Kidney tubule cell (primary cell): Measurements from ENCODE around the gene KREMEN2.
A peak's percentile ranks its signal among the peaks of the same experiment; 100 is the strongest.
"Not testable (repeated sequence)": the region's sequence is repeated elsewhere in the genome, so short reads cannot be mapped to it uniquely, and the experiment has no call there.

Experiments
- DNase-seq: peaks from one replicate; pipeline ENCODE4 v3.0.0-alpha.2; 2018; ENCODE audit warnings: low spot score

The KREMEN2 gene

DNA sequence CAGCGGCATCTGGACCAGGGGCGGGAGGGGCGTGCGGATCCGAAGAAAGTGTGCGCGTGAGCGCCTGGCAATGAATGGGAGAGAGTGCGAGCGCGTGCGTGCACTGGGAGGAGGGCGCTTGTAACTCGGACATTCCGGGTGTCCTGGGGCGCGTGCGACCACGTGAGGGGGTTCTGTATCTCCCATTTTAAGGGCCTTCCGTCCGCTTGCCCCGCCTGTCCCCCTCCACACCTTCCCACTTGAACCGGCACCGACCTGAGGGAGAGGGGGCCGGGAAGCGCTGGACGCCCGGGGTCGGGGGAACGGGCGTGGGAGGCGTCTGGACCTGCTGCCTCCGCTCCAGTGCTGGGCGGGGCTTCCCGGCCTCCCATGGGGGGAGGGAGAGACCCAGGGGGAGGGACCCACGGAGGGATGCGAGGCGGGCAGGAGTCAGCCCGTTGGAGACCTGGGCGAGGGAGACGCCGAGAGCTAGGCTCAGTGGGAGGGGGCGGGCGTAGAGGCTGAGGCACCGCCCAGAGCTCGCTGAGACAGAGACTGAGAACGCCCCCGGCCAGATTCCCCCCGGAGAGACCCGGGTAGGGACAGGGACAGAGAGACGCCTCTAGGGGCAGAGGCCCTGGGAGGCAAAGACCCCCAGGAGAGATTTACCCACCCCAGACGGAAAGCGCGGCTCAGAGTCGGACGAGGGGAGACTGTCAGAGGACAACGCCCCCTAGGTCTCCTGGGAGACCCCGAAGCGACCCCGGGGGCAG lies at the start of gene KREMEN2:
Gene KREMEN2 (plus strand): TSS at position 553 of the 752 bp plus-strand sequence. CDS start 246 bp downstream, outside the sequence.
- DNase-seq, result peak; percentile 50

GRCh38 chr16:2915196-2915929 lies 48.7 kb upstream of the KREMEN2 start:
- no peak for DNase-seq

- DNase-seq, result peak; percentile 64
Measured at GRCh38 chr16:2919511-2920255, 44.4 kb upstream of the KREMEN2 start.

- no peak for DNase-seq
Measured at GRCh38 chr16:2923481-2923880, 40.6 kb upstream of the KREMEN2 start.

DNA sequence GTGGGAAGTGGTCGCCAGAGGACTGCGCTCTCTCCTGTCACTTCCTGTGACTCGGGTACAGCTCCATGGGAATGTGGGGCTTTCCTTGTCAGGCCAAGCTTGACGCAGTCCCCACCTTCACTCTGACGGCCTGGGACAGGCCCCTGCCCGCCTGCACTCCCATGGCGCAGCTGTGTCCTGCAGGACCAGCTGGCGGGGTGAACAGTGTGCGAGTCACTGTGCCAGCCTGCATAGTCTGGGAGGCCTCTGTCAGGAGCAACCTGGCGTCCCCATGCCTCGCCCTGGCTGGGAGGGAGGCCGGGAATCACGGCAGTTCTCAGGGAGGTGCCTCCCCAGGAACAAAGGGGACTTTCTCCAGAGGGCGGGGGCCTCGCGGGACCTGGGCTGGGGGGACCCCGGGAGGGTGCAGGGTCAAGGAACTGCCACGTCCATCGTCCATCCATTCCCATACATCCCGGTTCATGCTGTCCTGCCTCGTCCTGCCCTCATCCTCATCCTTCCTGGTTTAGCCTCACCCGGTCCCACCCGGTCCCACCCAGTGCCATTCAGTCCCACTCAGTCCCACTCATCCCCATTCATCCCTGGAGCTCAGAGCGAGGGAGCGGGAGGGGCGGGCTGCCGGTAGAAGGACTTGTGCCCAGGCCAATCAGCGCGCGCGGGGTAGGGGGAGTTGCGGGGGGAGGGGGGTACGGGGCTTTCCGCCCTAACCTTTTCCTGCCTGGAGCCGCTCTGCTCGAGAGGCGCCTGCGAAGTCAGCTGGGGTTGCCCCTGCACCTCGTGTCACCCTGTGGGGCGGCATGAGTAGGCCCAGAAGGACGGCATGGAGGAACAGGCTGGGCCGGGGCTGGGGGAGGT lies 38.9 kb upstream of the KREMEN2 start:
- DNase-seq, result no peak

DNA sequence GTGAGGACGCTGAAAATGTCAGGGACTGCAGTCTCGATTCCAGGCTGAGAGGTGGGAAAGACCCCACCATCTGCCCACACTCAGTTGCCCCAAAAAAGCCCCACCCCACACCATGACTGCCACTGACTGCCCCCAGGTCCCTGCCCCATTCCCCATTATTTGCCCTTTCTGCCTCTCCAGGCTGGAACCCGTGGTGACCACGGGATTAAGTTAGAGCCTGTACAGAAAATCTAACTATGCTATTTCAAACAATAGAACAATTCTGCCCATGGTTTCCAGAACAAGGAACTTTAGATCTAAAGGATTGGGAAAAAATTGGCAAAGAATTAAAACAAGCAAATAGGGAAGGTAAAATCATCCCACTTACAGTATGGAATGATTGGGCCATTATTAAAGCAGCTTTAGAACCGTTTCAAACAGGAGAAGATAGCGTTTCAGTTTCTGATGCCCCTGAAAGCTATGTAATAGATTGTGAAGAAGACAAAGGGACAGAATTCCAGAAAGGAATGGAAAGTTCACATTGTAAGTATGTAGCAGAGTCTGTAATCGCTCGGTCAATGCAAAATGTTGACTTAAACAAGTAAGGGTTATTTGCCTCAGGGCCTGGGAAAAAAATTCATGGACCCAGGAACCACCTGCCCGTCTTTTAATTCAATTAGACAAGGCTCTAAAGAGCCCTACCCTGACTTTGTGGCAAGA lies 38.0 kb upstream of the KREMEN2 start:
- DNase-seq, result no peak

GRCh38 chr16:2926650-2926999 lies 37.5 kb upstream of the KREMEN2 start:
- DNase-seq, result no peak

DNA sequence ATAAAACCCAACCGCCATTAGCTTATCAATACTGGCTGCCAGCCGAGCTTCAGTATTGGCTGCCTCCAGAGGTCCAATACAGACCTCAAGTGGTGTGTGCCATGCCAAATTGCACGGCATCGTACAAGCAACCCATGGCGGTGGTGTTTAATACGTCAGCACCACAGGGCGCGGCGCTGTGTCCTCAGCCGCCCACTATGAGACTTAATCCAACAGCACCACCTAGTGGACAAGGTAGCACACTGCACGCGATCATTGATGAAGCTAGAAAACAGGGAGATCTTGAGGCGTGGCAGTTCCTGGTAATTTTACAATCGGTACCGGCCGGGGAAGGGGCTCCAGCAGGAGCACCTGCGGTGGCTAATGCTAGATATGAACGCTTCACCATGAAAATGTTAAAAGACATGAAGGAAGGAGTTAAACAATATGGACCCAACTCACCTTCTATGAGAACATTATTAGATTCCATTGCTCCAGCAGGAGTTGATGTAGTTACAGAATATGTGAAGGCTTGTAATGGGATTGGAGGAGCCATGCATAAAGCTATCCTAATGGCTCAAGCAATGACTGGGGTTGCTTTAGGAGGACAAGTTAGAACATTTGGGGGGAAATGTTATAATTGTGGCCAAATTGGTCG lies 36.9 kb upstream of the KREMEN2 start:
- DNase-seq, result peak; percentile 84

DNA sequence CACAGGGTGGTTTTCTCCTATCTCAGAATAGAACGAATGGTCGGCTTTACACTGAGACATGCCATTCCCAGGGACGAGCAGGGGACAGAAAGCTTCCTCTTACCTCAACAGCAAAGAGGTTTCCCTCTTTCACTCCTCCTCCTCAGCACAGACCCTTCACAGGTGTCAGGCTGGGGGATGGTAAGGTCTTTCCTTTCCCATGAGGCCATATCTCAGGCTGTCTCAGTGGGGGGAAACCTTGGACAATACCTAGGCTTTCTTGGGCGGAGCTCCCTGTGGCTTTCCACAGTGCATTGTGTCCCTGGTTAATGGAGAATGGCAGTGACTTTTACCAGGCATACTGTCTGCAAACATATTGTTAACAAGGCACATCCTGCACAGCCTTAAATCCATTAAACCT lies 35.9 kb upstream of the KREMEN2 start:
- not testable (repeated sequence) for DNase-seq

DNA sequence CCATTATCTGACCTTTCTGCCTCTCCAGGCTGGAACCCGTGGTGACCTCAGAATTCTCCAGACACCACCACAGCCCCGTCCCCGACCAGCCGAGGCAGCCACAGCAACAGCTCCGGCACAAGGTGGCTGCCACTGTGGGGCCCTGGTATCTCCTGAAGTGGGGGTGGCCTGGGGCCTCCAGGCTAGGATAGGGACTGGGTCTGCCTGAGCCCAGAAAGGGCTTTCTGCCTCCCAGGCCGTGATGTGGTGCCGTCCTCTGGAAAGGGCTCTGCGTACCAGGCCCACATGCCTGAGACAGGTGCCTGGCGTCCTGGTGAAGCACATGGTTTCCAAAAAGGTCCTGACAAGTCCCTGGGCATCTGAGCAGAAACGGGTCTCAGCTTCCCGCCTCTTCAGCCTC lies 35.3 kb upstream of the KREMEN2 start:
- DNase-seq, result no peak

- DNase-seq, result no peak
Measured at GRCh38 chr16:2929693-2930092, 34.4 kb upstream of the KREMEN2 start.

- no peak for DNase-seq
Measured at GRCh38 chr16:2930236-2930635, 33.8 kb upstream of the KREMEN2 start.

GRCh38 chr16:2931231-2931914 lies 32.7 kb upstream of the KREMEN2 start:
- not testable (repeated sequence) for DNase-seq

GRCh38 chr16:2933136-2933535 lies 30.9 kb upstream of the KREMEN2 start:
- no peak for DNase-seq

DNA sequence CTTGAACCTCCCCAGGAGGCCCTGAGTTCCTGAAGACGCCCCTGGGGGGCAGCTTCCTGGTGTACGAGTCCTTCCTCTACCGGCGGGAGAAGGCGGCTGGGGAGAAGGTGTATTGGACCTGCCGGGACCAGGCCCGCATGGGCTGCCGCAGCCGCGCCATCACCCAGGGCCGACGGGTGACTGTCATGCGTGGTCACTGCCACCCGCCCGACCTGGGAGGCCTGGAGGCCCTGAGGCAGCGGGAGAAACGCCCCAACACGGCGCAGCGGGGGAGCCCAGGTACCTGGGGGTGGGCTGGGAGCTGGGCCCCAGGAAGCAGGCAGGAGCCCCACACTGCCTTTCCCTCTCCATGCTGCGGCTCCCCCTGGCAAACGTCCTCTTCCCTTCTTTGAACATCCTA lies 30.4 kb upstream of the KREMEN2 start:
- DNase-seq, result no peak

DNA sequence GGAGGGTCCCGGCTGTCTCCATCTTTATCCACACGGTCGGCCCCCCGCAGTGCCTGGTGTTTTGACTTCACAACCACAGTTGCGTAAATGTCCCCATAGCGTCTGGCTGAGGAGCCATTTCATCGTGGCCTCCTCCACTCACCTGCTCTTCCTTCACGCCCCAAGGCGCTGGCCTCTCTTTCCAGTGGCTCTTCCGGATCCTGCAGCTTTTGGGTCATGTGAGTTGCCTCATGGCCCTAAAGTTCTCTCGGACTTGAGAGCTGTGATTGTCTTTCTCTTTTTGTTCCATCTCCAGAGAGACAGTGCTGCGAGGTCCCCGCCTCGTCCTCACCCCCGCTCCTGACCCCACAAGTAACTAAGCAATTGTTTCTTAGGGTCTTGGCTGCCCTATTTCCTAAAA lies 29.6 kb upstream of the KREMEN2 start:
- no peak for DNase-seq

- no peak for DNase-seq
Measured at GRCh38 chr16:2936436-2937011, 27.6 kb upstream of the KREMEN2 start.

DNA sequence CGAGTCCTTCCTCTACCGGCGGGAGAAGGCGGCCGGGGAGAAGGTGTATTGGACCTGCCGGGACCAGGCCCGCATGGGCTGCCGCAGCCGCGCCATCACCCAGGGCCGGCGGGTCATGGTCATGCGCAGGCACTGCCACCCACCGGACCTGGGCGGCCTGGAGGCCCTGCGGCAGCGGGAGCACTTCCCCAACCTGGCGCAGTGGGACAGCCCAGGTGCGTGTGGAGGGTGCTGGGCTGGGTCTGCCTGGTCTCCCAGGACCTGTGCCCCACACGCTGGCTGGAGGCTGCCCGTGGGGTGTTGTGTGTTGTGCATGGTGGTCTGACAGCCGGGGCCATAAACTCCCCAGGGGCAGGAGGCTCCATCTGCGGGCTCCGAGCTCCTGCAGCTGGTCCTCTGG lies 26.9 kb upstream of the KREMEN2 start:
- no peak for DNase-seq

DNA sequence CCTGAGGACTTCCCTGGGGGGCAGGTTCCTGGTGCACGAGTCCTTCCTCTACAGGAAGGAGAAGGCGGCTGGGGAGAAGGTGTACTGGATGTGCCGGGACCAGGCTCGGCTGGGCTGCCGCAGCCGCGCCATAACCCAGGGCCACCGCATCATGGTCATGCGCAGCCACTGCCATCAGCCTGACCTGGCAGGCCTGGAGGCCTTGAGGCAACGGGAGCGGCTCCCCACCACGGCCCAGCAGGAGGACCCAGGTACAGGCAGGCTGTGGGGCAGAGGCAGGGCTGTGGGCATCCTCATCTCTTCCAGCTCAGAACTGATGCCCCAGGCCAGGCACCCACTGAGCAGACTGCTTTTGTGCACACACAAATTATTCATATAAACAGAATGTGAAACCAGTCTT lies 25.9 kb upstream of the KREMEN2 start:
- DNase-seq, result no peak

DNA sequence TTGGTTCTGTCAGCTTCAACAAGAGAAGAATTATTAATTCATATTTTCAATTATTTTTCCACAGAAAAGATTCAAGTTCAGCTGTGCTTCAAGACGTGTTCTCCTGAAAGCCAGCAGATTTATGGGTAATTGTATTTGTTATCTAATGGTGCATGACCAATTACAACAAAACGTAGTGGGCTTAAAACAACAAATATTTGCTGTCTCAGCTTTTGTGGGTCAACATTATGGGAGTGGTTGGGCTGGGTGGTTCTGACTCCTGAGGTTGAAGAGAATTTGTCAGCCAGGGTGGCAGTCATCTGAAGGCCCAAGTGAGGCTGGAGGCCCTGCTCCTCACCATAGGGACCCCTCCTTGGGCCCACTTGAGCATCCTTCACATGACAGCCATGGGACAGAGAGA lies 24.1 kb upstream of the KREMEN2 start:
- DNase-seq, result no peak
